Left hindlimb (tissue), 1 donor: ENCODE data around the gene STAMBPL1.
"Not testable (repeated sequence)": the region's sequence is repeated elsewhere in the genome, so short reads cannot be mapped to it uniquely, and the experiment has no call there.

ENCODE experiments used
- DNase-seq: peaks from one replicate; pipeline ENCODE4 v3.0.0-alpha.2; 2018

Gene STAMBPL1

GRCh38 chr10:88926566-88927415 lies 46.7 kb downstream of the STAMBPL1 start:
- DNase-seq: no peak

GRCh38 chr10:88927416-88927690 lies 47.3 kb downstream of the STAMBPL1 start:
- DNase-seq: no peak

- DNase-seq: no peak
These were observed 48.2 kb downstream of the STAMBPL1 start for GRCh38 chr10:88928254-88928653.

DNA sequence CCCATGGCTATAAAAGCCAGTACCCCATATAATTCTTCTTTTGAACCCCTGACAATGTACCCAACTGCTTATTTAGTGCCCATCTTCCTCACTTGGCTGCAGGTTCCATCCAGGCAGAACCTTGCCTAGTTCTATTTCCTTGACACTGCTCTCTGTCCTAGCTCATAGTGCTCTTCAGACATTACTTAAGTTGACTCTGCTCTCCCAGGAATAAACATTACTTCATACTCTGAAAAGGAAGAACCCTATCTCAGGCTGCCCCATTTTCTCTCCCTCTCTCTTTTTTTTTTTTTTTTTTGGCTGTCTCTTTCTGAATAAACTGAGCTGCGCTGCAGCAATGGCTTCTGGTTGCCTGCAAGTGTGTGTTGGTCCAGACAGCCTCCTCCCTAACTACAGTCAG lies 51.5 kb downstream of the STAMBPL1 start:
- DNase-seq: no peak

- not testable (repeated sequence) for DNase-seq
These were observed 52.0 kb downstream of the STAMBPL1 start for GRCh38 chr10:88932029-88932428.

- DNase-seq: peak; percentile 59
These were observed 52.7 kb downstream of the STAMBPL1 start for GRCh38 chr10:88932539-88933256.

DNA sequence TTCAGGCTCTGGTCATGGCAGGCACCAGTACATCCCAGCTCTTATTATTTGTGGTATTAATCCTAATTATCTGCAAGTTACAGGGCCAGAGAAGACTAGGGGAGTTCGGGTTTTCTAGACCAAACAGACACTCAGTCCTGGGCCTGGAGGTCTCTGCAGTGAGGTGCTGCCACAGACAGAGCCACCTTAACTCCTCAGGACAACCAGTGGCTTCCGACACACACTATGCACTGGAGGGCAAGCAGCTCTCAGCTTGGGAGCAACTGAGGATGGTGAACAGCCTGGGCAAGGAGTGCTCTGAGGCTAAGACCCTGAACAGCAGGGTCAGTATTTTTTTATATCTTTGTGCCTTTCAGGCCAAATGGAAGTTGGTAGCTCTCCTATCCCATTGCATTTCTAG lies 53.5 kb downstream of the STAMBPL1 start:
- no peak for DNase-seq

GRCh38 chr10:88934900-88935672 lies 55.0 kb downstream of the STAMBPL1 start:
- peak; percentile 70 for DNase-seq

- no peak for DNase-seq
These were observed 56.6 kb downstream of the STAMBPL1 start for GRCh38 chr10:88936656-88937055.

DNA sequence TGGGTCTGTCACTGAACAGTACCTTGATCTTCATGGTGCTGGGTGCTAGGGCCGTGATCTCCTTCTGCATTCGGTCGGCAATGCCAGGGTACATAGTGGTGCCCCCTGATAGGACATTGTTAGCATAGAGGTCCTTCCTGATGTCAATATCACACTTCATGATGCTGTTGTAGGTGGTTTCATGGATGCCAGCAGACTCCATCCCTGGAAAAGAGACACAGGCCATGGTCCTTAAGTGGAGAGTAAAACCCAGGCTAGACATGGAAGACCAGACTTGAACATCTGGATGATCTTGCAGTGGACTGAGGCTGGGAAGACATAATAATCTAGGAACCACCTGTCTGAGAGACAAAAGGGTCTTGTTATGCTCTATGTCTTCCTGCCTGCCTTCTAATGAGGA lies 58.0 kb downstream of the STAMBPL1 start:
- no peak for DNase-seq

GRCh38 chr10:88938938-88939337 lies 58.9 kb downstream of the STAMBPL1 start:
- DNase-seq: no peak

- DNase-seq: no peak
These were observed 61.0 kb downstream of the STAMBPL1 start for GRCh38 chr10:88941026-88941425.

- DNase-seq: no peak
These were observed 63.7 kb downstream of the STAMBPL1 start for GRCh38 chr10:88943778-88944177.

DNA sequence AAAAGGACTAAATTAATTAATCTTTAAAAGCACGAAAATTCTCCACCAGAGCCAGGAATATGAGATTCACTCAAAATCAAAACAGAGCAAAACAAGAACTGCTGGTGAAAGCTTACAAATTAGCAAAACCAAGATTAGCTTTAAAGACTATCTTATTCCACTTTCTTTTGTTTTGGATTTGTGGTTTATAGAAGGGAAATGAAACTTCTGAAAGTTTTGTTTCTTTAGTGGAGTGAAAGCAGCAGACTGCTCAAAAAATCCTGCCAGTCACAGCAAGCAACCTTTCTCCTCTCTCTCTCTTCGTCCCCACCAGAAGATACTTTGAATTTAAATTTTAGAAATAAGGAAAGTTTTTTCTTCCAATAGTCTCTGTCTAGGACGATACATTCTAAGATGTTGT lies 64.8 kb downstream of the STAMBPL1 start:
- no peak for DNase-seq

DNA sequence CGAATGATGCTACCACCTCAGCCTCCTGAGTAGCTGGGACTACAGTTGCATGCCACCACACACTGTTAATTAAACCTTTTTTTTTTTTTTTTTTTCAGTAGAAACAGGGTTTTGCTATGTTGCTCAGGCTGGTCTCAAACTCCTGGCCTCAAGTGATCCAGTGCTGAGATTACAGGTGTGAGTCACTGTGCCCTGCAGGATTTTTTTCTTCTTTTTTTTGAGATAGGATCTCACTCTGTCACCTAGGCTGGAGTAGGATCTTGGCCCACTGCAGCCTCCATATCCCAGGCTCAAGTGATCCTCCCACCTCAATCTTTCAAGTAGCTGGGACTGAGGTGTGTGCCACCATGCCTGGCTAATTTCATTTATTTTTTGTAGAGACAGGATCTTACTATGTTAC lies 66.2 kb downstream of the STAMBPL1 start:
- DNase-seq: no peak

GRCh38 chr10:88946965-88947590 lies 67.0 kb downstream of the STAMBPL1 start:
- no peak for DNase-seq

- DNase-seq: no peak
These were observed 69.0 kb downstream of the STAMBPL1 start for GRCh38 chr10:88949051-88949450.

DNA sequence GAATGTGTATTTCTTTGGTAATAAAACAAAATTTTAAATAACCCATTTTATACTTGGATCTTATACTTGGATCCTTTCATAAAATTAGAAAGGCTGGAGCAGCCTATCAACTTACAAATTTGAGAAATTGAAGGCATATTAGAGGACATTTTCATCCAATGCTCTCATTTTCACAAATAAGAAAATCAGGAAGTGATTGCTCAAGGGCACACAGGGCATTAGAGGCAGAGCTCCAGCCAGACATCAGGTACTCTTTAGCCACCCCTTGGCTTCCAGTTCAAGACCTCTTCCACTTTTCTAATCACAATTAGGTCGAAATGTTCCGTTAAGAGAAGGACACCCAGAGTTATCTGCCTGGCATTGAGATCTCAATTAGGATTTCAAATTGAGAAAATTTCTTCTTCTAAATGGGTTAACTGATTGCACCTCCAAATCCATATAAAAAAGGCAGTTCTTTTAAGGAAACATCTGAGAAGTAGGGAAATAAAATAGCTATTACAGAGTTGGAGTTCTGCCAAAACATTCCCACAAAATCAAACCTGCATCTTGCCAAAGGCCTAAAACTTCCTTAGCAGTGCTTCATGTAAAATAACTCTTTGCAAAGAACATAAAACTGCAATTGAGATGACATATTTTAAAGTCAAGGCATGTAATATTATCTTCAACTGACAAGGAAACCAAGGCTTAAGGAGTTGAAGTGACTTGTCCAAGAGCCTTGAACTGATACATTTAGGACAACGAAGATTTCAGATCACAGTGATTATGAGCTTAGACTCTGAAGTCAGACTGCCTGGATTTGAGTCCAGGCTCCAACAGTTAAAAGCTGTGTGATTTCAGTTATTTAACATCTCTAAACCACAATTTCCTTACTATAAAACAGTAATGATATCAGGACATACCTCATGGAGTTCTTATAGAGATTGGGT lies 70.1 kb downstream of the STAMBPL1 start:
- no peak for DNase-seq

- peak; percentile 76 for DNase-seq
These were observed 72.6 kb downstream of the STAMBPL1 start, which contains the start of gene ACTA2 for GRCh38 chr10:88952647-88953111. Gene ACTA2, minus strand, starts transcription at chr10:88952773. Its CDS starts 3,843 bp downstream, at chr10:88948930.

- no peak for DNase-seq
These were observed 73.6 kb downstream of the STAMBPL1 start for GRCh38 chr10:88953662-88954061.

- DNase-seq: no peak
These were observed 74.5 kb downstream of the STAMBPL1 start for GRCh38 chr10:88954458-88955083.
